HUDEP-2 (cell line): ENCODE data around the gene GKN1.

Experiments
- DNase-seq, 76 experiments: peaks; one replicate each; lab custom pipeline; 2025; ENCODE audit not compliant: unreplicated experiment in 76 of 76; lab: John Stamatoyannopoulos, UW

Gene GKN1, protein sequence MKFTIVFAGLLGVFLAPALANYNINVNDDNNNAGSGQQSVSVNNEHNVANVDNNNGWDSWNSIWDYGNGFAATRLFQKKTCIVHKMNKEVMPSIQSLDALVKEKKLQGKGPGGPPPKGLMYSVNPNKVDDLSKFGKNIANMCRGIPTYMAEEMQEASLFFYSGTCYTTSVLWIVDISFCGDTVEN

DNA sequence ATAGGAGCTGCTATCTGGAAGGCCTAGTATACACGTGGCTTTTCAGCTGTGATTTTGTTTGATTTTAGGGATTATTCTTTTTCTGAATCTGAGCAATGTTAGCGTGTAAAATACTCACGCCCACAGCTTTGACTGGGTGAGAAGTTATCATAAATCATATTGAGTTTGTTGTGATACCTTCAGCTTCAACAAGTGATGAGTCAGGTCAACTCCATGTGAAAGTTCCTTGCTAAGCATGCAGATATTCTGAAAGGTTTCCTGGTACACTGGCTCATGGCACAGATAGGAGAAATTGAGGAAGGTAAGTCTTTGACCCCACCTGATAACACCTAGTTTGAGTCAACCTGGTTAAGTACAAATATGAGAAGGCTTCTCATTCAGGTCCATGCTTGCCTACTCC, at the start of gene GKN1:
TSS of gene GKN1 (plus strand) at position 386 of the 400 bp plus-strand sequence. CDS start 42 bp downstream, outside the sequence.
- DNase-seq, result no peak

DNA sequence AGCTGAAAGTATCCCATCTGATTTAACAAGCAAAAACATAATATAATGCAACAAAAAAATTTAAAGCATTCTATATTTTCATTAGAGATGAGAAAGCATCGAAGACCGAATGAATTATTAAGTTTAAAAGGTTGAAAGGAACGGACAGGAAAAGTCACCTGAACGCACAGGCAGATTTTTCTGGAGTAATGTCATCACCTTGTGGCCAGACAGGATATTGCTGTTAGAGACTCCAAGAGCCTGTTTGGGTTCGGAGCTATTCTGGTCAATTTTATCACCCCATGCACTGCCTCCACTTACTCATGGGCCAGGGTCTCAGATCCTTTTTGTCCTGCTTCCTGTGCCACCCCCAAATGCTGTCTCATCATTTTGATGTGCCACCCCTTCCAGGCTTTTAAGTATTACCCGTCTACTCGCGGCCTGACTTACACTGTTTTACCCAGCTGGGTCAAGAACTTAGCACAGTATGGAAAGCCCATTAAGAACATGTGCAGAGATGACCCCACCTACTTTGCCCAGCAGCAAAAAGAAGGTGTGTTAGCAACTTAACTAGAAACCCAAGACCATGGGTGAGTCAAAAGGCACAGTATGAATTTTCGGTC, 49.0 kb upstream of the GKN1 start:
- peak in 23 of 76 experiments; percentile 1 to 43 (median 18) for DNase-seq

DNA sequence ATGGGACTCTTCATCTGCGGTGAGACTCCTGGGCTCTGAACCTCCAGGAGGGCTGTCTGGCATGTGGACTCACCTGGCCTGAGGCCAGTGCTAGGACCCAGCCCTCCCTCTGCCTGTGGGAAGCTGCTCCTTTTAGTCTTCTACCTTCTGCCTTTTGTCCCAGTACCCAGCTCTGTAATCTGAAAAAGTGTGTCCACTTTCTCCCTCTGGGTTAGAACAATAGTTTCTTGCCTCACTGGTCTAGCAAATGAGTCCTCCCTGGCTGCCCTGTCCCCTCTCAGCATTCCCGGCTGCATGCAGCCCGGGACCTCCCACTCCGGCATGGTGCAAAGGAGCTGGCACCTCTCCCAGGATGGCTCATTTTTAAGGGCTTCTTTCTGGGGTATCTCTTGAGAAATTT, 47.6 kb upstream of the GKN1 start:
- no peak for DNase-seq

- DNase-seq, result no peak
Measured at GRCh38 chr2:68931149-68931711, 43.2 kb upstream of the GKN1 start.

DNA sequence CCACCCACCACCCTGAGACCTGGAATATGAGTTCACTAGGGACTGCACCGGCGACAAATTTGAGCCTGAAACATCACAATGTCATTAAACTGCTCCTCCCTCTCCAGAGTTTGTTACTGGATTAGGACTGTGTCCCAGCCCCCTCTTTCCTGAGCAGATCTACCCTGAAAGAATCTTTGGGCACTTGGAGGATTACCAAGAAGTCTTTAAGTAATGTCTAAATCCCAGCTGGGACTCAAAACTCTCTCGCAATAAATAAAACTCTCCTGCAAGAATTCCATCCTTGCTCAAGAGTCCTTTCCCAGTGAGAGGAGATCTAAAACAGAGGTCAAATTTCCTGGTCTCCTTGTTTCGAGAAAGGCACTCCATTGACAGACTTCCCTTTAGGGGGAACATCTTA, 42.6 kb upstream of the GKN1 start:
- DNase-seq, result no peak

GRCh38 chr2:68932402-68932801, 42.0 kb upstream of the GKN1 start:
- DNase-seq, result no peak

DNA sequence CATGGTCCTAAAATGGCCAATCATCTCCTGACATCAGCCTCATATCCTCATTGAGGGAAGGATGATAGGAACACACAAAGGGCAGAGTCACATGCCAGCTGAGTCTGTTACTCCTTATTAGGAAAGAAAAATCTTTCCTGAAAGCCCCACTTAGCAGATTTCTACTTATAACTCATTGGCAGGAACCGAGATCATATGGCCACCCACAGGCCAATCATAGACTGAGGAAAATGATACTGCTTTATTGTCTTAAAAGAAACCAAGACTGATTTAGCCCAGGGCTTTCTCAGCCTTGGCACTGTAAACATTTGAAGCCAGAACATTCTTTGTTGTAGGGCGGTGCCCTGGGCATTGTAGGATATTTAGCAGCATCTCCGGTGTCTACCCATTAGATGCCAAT, 40.4 kb upstream of the GKN1 start:
- no peak for DNase-seq

DNA sequence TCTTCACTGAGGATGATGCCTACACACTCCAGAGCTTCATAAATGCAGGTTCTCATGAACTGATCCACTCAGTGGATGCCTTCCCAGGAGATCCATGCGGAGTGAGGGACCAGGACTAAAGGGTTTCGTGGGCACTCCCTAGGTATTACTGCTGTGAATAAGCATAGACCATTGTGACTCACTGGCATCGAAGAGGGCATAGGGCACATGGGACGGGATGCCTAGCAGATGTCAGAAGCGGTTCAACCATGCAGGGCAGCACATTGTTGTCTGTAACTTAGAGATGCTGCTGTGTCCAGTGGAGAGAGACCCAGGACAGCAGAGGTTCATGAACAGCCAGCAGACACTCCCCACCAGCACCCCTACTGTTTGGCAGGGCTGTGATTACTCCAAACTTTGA, 39.0 kb upstream of the GKN1 start:
- DNase-seq, result no peak

DNA sequence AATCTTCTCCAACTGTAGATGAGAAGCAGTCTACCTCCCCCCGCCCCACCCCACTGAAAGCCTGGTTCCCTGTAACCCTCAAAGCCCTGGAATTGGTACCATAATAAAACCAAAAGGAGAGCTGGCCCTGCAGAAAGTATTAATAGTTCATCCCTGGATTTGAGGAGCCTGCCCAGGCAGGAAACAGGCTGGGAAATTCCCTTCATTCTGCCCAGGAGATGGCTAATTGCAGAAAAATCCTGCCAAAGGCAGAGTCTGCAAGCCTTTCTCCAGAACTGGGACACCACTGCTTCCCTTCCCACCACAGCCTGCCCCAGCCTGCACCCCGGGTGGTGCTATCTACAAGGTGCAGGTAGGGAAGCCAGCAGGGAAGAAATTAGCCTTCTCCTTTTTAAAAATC, 38.0 kb upstream of the GKN1 start:
- DNase-seq, result no peak

DNA sequence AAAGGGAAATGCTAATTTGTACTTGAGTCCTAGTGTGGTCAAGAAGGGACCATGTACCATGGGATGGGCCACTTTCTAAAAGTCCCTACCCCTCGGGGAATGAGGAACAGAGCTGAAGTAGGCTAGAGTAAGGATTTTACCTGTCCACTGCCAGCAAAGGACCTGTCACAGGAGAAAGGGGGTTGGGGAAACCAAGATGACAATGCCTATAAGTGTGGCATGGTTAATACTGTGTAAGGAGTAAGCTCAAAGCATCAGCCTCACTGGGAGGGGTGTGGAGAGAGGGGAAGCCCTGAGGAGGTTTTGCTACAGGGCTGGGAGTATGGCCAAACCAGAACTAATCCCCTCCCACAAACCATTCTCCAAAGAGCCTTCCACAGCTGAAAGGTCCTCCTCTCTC, 37.5 kb upstream of the GKN1 start:
- no peak for DNase-seq

- DNase-seq, result no peak
Measured at GRCh38 chr2:68937346-68938055, 36.9 kb upstream of the GKN1 start.

GRCh38 chr2:68938938-68939337, 35.5 kb upstream of the GKN1 start:
- DNase-seq, result no peak

DNA sequence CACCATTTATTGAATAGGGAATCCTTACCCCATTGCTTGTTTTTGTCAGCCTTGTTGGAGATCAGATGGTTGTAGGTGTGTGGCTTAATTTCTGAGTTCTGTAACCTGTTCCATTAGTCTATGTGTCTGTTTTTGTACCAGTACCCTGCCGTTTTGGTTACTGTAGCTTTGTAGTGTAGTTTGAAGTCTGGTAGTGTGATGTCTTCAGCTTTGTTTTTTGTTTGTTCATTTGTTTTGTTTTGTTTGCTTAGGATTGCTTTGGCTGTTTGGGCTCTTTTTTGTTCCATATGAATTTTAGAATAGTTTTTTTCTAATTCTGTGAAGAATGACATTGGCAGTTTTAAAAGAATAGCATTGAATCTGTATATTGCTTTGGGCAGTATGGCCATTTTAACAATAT, 34.5 kb upstream of the GKN1 start:
- DNase-seq, result no peak

GRCh38 chr2:68940369-68940768, 34.1 kb upstream of the GKN1 start:
- no peak for DNase-seq

GRCh38 chr2:68942827-68943226, 31.6 kb upstream of the GKN1 start:
- DNase-seq, result no peak

DNA sequence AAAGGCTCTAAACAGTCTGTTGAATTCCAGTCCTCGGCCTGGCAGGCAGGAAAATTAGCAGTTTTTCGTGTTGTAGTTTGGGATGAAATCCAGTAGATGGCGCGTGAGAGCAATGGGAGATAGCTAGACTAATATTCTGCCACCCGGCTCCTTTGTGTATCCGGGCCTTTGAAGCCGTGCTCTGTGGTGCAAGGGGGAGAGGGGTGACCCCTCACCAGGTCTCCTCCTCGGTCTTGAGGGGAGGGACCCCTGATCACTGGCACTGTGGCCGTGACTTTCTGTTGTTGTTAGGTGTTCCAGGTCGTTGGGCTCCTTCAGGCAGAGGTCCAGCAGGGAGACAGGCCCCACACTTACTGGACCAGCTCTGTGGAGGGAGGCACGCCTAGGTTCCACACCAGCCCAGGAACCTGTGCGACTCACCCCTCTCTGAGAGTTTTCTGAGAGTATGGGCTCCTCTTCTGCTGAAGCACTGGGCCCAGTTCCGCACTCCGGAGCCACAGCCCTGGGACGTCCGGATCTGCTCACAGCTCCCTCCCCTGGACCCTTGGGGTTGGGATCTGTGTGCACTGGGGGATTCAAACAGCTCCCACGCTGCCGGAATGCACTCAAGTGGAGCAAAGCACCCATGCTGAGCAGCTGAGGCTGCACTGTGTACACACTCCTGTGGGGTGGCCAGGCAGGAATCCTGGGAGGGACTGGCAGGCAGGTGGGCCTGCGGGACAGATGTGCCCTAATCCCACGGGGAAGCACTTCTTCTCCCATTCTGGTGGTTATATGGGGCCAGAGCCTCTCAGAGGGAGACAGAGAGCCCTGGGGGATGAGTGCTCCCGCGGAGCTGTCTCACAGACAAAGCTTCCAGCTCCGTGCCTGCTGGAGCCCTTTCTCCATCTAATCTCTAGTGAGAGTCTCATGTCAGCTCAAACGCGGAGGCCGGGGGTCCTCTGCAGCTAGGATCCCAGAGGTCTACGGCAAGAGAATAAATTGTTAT, 30.6 kb upstream of the GKN1 start:
- DNase-seq, result peak in 34 of 76 experiments; percentile 2 to 63 (median 21)

GRCh38 chr2:68946117-68946516, 28.3 kb upstream of the GKN1 start:
- DNase-seq, result no peak

GRCh38 chr2:68948710-68949109, 25.7 kb upstream of the GKN1 start:
- no peak for DNase-seq

DNA sequence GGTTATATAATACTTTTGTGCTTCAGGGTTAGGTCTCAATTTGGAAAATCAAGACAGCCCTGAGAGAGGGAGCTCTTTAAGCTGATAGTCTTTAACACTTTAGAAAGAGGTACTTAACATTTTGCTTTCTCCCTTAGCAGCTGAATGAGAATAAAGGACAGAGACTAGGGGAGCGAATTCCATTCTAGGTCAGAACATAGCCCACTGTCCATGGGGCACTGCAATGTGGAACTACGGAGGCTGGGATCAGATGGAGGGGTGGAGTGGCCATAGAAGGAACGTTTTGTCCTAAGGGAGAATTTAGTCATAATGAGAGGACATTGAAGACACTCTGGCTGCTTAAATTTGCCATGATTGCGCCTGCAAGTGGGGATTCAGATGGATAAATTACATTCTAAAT, 22.5 kb upstream of the GKN1 start:
- no peak for DNase-seq

DNA sequence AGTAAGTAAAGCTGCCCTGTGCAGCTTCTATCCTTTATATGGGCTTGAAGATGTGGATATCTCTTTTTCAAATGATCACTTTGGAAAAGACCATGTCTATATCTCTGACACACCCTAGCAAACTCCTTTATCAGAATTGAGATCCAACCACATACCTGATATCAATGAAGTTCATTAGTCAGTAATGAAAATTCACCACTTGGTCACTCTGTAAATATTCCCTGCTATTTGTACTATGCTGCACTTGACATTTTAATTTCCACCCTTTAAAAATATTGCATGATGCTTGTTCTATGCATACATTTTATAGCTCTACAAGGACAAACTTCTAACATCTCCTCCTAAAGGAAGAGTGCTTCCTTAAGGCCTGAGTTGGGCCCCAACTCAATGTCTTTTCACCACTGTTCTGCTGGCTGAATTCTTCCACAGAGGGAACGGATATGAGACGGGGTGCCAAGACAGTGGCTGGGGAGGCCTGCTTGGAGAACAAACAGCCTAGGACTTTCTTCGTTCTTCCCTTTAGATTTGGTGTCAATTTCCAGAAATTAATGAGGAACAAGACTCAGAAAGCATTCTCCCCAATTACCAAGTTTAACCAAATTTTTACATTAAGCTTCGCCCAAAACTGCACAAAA, 21.4 kb upstream of the GKN1 start, which contains the start of gene GKN2:
TSS of gene GKN2 (minus strand) at position 7 of the 635 bp plus-strand sequence. CDS start 32 bp downstream, outside the sequence.
- no peak for DNase-seq
